ENCODE measurements around the gene SNTA1.

DNA sequence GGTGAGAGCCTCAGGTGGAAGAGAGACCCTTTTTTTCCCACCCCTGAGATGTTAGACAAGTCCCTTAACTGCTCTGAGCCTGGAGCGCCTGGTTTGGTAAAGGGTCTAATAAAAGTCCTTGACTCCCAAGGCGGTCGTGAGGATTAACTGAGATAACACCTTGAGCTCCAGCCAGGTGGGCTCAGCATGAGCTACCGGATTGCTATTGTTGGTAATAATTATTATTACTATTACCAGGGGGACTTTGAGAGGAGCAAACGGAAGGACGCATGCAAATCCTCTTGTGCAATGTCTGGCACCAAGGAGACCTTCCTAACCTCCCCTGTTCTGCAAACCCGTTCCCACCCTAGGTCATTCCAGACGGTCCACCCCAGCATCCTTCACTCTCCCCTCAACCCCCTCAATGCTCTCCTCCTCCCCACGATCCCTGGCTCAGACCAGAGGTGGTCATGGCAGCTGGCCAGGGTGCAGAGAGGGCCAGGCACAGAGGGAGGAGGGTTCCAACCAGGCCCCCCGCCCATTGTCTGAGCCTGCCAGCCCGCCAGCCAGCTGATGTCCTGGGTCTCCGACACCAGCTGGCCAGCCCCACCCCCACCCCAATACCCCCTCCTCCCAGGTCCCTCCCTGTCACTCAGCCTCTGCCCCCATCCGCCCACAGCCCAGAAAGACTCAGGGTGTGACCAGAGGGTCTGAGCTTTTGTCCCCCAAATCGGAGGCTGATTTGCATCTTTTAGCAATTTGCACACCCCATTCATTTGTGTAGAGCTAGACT, 32.0 kb upstream of the SNTA1 start:
- TF ChIP-seq POLR2A (IDR thresholded peaks at IDR 0.05; ENCODE audit: low read depth, low read length) (no peak), POLR2AphosphoS5 (IDR thresholded peaks at IDR 0.05; ENCODE audit: low read depth, low read length) (no peak)

Data from GM12892 (cell line).